ENCODE data around the gene CEACAM21. TPM values are rescaled to one million over a fixed set of nuclear protein-coding genes. Genes with fewer than 3 reads are reported as not detected.
A peak's percentile ranks its signal among the peaks of the same experiment; 100 is the strongest.

Gene CEACAM21
- total RNA-seq, 2 donors from 2014 or later: 0.44 to 0.51 TPM

- no peak overlapping the region for H3K9ac ChIP-seq (ENCODE audit: extremely low read depth, low read length, poor library complexity, severe bottlenecking)
- H3K4me3 Mint-ChIP-seq: no peak overlapping the region
- H3K27ac Mint-ChIP-seq: no peak overlapping the region
- no peaks in the 10 kb centered on the region for H3K4me1 Mint-ChIP-seq
- H3K4me3 ChIP-seq (ENCODE audit: low read length): no peak overlapping the region
- DNase-seq: no peak
- H3K27ac ChIP-seq (ENCODE audit: low read depth, low read length): no peak overlapping the region
- TF ChIP-seq CTCF (conservative IDR thresholded peaks at IDR 0.05): no peak
- H3K27me3 Mint-ChIP-seq (ENCODE audit: insufficient read depth): peaks cover under 1% of the 10 kb centered on the region
- peaks cover 3% of the 10 kb centered on the region for H3K9me3 ChIP-seq (ENCODE audit: control insufficient read depth, low read length)
- H3K27me3 ChIP-seq (ENCODE audit: control insufficient read depth, insufficient read depth, low read length, poor library complexity, severe bottlenecking): no peaks in the 10 kb centered on the region
- no peaks in the 10 kb centered on the region for H3K36me3 Mint-ChIP-seq (ENCODE audit: low read depth)
- peaks cover 89% of the 10 kb centered on the region for H3K9me3 Mint-ChIP-seq
- H3K36me3 ChIP-seq (ENCODE audit: control insufficient read depth, insufficient read depth, low read length): no peaks in the 10 kb centered on the region
- 61 to 62% methylated on average over 5 to 9 of the region's 9 CpGs for WGBS, 2 experiments (ENCODE audit: insufficient coverage in 1 of 2, insufficient read length in 1 of 2)
- H3K4me1 ChIP-seq (ENCODE audit: control insufficient read depth, insufficient read depth, low read length): no peaks in the 10 kb centered on the region
These were observed 11.3 kb downstream of the CEACAM21 start for GRCh38 chr19:41587101-41587837.

DNA sequence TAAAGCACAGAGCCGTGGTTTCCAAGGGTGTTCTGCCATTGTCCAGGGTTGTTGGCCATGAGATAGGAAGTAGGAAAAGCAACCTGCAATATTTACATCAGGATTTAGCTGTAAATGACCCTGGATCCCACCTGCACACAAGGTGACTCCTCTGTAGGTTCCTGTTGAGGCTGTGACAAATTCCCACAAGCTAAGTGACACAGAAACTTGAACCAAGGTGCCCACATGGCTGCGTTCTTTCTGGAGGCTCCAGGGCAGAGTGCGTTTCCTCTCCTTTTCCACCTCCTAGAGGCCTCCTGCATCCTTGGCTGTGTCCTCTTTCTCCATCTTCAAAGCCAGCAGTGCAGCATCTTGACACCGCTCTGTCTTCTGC, 11.9 kb downstream of the CEACAM21 start:
- no peaks in the 10 kb centered on the region for H3K36me3 ChIP-seq (ENCODE audit: control insufficient read depth, insufficient read depth, low read length)
- H3K27ac ChIP-seq (ENCODE audit: low read depth, low read length): no peak overlapping the region
- H3K9me3 Mint-ChIP-seq: peaks cover 86% of the 10 kb centered on the region
- no peak overlapping the region for H3K4me3 Mint-ChIP-seq
- 61 to 68% methylated on average over 2 to 4 of the region's 4 CpGs for WGBS, 2 experiments (ENCODE audit: insufficient coverage in 1 of 2, insufficient read length in 1 of 2)
- no peak overlapping the region for H3K9ac ChIP-seq (ENCODE audit: extremely low read depth, low read length, poor library complexity, severe bottlenecking)
- H3K4me1 Mint-ChIP-seq: no peaks in the 10 kb centered on the region
- H3K27ac Mint-ChIP-seq: no peak overlapping the region
- H3K27me3 Mint-ChIP-seq (ENCODE audit: insufficient read depth): peaks cover 2% of the 10 kb centered on the region
- no peak overlapping the region for H3K4me3 ChIP-seq (ENCODE audit: low read length)
- DNase-seq: no peak
- TF ChIP-seq CTCF (conservative IDR thresholded peaks at IDR 0.05): no peak
- H3K27me3 ChIP-seq (ENCODE audit: control insufficient read depth, insufficient read depth, low read length, poor library complexity, severe bottlenecking): no peaks in the 10 kb centered on the region
- H3K36me3 Mint-ChIP-seq (ENCODE audit: low read depth): no peaks in the 10 kb centered on the region
- no peaks in the 10 kb centered on the region for H3K4me1 ChIP-seq (ENCODE audit: control insufficient read depth, insufficient read depth, low read length)
- no peaks in the 10 kb centered on the region for H3K9me3 ChIP-seq (ENCODE audit: control insufficient read depth, low read length)

DNA sequence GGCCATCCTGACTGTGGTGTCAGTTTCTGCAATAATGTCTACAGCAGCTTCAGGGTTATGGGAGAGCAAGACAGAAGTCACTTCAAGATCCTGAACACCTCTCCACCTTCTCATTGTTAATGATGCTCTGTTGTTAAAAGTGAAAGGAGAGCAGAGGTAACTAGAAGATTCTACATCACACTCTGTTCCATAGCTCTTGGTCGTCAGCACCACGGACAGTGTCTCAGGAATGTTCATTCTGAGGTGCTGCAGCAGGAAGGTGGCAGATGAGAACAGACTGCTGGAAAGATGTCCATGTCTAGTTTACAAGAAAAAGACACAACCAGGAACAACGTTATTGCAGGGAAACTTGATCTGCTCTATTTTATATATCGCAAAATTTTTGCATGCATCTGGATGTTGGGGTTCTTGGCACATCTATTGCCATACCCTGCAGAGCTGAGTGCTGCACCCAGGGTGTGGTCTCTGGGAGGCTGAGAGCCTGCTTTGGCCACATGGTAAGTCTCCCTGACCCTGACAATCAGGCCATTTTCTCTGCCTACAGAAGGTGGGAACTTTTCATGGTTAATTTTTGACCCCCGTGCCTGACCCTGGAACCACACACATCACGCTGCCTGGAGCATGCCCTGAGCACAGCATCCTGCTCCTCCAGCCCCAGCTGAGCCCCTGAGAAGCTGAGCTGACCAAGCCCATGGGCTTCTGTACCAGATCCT, 12.7 kb downstream of the CEACAM21 start:
- Mint-ChIP-seq H3K4me1 (no peaks in the 10 kb centered on the region), H3K27me3 (ENCODE audit: insufficient read depth) (peaks cover 2% of the 10 kb centered on the region), H3K36me3 (ENCODE audit: low read depth) (no peaks in the 10 kb centered on the region), H3K4me3 (no peak overlapping the region), H3K27ac (no peak overlapping the region), H3K9me3 (peaks cover 78% of the 10 kb centered on the region)
- Histone ChIP-seq H3K27ac (ENCODE audit: low read depth, low read length) (no peak overlapping the region), H3K9ac (ENCODE audit: extremely low read depth, low read length, poor library complexity, severe bottlenecking) (no peak overlapping the region), H3K36me3 (ENCODE audit: control insufficient read depth, insufficient read depth, low read length) (no peaks in the 10 kb centered on the region), H3K27me3 (ENCODE audit: control insufficient read depth, insufficient read depth, low read length, poor library complexity, severe bottlenecking) (no peaks in the 10 kb centered on the region), H3K4me3 (ENCODE audit: low read length) (no peak overlapping the region), H3K4me1 (ENCODE audit: control insufficient read depth, insufficient read depth, low read length) (no peaks in the 10 kb centered on the region), H3K9me3 (ENCODE audit: control insufficient read depth, low read length) (no peaks in the 10 kb centered on the region)
- 36 to 44% methylated on average over 4 to 6 of the region's 6 CpGs for WGBS, 2 experiments (ENCODE audit: insufficient coverage in 1 of 2, insufficient read length in 1 of 2)
- no peak for TF ChIP-seq CTCF (conservative IDR thresholded peaks at IDR 0.05)
- peak; percentile 81 for DNase-seq
